ENCODE results near the gene XYLT2. TPM values are rescaled to one million over a fixed set of nuclear protein-coding genes. Genes with fewer than 3 reads are reported as not detected.

Gene XYLT2
- total and polyA plus RNA-seq, 10 of the 15 experiments (the other 5 are each of a cell fraction or from before 2014, with no cell fraction given), result 0.82 to 20.6 (median 13.0) TPM

GRCh38 chr17:50397111-50397918, 51.4 kb downstream of the XYLT2 start, which contains the start of gene LRRC59 (continued):
- TF ChIP-seq KAT2A (conservative IDR thresholded peaks at IDR 0.05; ENCODE audit: control insufficient read depth, low read depth, low read length), result no peak
- peak; percentile 69; the same call in 1 of the 2 replicates for TF ChIP-seq POLR2AphosphoS2 (IDR thresholded peaks at IDR 0.05; ENCODE audit: low read depth, low read length)
- TF ChIP-seq SREBF1 (IDR thresholded peaks at IDR 0.05; ENCODE audit: low read length), result no peak
- peak; percentile 92; the same call in 1 of the 2 replicates for TF ChIP-seq PAX5 (IDR thresholded peaks at IDR 0.05; ENCODE audit: borderline replicate concordance, low read depth, low read length)
- TF ChIP-seq, protein P1, sequence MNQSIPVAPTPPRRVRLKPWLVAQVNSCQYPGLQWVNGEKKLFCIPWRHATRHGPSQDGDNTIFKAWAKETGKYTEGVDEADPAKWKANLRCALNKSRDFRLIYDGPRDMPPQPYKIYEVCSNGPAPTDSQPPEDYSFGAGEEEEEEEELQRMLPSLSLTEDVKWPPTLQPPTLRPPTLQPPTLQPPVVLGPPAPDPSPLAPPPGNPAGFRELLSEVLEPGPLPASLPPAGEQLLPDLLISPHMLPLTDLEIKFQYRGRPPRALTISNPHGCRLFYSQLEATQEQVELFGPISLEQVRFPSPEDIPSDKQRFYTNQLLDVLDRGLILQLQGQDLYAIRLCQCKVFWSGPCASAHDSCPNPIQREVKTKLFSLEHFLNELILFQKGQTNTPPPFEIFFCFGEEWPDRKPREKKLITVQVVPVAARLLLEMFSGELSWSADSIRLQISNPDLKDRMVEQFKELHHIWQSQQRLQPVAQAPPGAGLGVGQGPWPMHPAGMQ (IDR thresholded peaks at IDR 0.05; ENCODE audit: borderline replicate concordance), result no peak
- no peak for TF ChIP-seq CHD1 (IDR thresholded peaks at IDR 0.05; ENCODE audit: low read depth, low read length)
- TF ChIP-seq, protein P2, sequence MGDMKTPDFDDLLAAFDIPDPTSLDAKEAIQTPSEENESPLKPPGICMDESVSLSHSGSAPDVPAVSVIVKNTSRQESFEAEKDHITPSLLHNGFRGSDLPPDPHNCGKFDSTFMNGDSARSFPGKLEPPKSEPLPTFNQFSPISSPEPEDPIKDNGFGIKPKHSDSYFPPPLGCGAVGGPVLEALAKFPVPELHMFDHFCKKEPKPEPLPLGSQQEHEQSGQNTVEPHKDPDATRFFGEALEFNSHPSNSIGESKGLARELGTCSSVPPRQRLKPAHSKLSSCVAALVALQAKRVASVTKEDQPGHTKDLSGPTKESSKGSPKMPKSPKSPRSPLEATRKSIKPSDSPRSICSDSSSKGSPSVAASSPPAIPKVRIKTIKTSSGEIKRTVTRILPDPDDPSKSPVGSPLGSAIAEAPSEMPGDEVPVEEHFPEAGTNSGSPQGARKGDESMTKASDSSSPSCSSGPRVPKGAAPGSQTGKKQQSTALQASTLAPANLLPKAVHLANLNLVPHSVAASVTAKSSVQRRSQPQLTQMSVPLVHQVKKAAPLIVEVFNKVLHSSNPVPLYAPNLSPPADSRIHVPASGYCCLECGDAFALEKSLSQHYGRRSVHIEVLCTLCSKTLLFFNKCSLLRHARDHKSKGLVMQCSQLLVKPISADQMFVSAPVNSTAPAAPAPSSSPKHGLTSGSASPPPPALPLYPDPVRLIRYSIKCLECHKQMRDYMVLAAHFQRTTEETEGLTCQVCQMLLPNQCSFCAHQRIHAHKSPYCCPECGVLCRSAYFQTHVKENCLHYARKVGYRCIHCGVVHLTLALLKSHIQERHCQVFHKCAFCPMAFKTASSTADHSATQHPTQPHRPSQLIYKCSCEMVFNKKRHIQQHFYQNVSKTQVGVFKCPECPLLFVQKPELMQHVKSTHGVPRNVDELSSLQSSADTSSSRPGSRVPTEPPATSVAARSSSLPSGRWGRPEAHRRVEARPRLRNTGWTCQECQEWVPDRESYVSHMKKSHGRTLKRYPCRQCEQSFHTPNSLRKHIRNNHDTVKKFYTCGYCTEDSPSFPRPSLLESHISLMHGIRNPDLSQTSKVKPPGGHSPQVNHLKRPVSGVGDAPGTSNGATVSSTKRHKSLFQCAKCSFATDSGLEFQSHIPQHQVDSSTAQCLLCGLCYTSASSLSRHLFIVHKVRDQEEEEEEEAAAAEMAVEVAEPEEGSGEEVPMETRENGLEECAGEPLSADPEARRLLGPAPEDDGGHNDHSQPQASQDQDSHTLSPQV (IDR thresholded peaks at IDR 0.05), result no peak
- TF ChIP-seq, protein P3, sequence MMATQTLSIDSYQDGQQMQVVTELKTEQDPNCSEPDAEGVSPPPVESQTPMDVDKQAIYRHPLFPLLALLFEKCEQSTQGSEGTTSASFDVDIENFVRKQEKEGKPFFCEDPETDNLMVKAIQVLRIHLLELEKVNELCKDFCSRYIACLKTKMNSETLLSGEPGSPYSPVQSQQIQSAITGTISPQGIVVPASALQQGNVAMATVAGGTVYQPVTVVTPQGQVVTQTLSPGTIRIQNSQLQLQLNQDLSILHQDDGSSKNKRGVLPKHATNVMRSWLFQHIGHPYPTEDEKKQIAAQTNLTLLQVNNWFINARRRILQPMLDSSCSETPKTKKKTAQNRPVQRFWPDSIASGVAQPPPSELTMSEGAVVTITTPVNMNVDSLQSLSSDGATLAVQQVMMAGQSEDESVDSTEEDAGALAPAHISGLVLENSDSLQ (IDR thresholded peaks at IDR 0.05), result 0 out of 2 replicates have a peak, but pooled peaks have one; percentile 7
- peak; percentile 81 for TF ChIP-seq YY1 (IDR thresholded peaks at IDR 0.05; ENCODE audit: low read depth, low read length)
- TF ChIP-seq SMAD1 (IDR thresholded peaks at IDR 0.05; ENCODE audit: low read depth, partially characterized antibody), result no peak
- peak; percentile 96 for TF ChIP-seq BACH1 (IDR thresholded peaks at IDR 0.05; ENCODE audit: borderline replicate concordance)
- no peak for TF ChIP-seq YBX1 (IDR thresholded peaks at IDR 0.05)
- TF ChIP-seq SUZ12 (IDR thresholded peaks at IDR 0.05; ENCODE audit: unreplicated experiment), result no peak
- no peak; the same call in 1 of the 2 replicates for TF ChIP-seq ATF2 (IDR thresholded peaks at IDR 0.05; ENCODE audit: low read length)
- peak; percentile 62; the same call in 1 of the 2 replicates for TF ChIP-seq SMAD5 (IDR thresholded peaks at IDR 0.05; ENCODE audit: low read depth)
- TF ChIP-seq, protein P4, sequence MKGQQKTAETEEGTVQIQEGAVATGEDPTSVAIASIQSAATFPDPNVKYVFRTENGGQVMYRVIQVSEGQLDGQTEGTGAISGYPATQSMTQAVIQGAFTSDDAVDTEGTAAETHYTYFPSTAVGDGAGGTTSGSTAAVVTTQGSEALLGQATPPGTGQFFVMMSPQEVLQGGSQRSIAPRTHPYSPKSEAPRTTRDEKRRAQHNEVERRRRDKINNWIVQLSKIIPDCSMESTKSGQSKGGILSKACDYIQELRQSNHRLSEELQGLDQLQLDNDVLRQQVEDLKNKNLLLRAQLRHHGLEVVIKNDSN (IDR thresholded peaks at IDR 0.05; ENCODE audit: borderline replicate concordance, extremely low read length, insufficient read depth, low read depth, low read length), result no peak
- peak; percentile 68; the same call in 1 of the 2 replicates for TF ChIP-seq NR2F1 (conservative IDR thresholded peaks at IDR 0.05)
- TF ChIP-seq IKZF2 (IDR thresholded peaks at IDR 0.05), result peak in 1 of 2 experiments; percentile 60; a peak in 1 of 4 replicates
- TF ChIP-seq SMARCA5 (IDR thresholded peaks at IDR 0.05), result peak; percentile 98
- TF ChIP-seq ESRRA (IDR thresholded peaks at IDR 0.05; ENCODE audit: low read length), result no peak
- TF ChIP-seq NFXL1 (IDR thresholded peaks at IDR 0.05; ENCODE audit: borderline replicate concordance), result no peak
- peak; percentile 97 for TF ChIP-seq LARP7 (IDR thresholded peaks at IDR 0.05)

Measured in GM12878 (cell line).